Measurements from ENCODE around the gene SLC9A9.
"Not testable (repeated sequence)": the region's sequence is repeated elsewhere in the genome, so short reads cannot be mapped to it uniquely, and the experiment has no call there.

- TF ChIP-seq, protein P1, sequence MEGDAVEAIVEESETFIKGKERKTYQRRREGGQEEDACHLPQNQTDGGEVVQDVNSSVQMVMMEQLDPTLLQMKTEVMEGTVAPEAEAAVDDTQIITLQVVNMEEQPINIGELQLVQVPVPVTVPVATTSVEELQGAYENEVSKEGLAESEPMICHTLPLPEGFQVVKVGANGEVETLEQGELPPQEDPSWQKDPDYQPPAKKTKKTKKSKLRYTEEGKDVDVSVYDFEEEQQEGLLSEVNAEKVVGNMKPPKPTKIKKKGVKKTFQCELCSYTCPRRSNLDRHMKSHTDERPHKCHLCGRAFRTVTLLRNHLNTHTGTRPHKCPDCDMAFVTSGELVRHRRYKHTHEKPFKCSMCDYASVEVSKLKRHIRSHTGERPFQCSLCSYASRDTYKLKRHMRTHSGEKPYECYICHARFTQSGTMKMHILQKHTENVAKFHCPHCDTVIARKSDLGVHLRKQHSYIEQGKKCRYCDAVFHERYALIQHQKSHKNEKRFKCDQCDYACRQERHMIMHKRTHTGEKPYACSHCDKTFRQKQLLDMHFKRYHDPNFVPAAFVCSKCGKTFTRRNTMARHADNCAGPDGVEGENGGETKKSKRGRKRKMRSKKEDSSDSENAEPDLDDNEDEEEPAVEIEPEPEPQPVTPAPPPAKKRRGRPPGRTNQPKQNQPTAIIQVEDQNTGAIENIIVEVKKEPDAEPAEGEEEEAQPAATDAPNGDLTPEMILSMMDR (IDR thresholded peaks at IDR 0.05; ENCODE audit: low read depth, low read length), result not testable (repeated sequence)
- TF ChIP-seq POLR2A (IDR thresholded peaks at IDR 0.05; ENCODE audit: extremely low read depth, insufficient read length), result not testable (repeated sequence)
These were observed 417.0 kb downstream of the SLC9A9 start for GRCh38 chr3:143431298-143431697.

Data from NB4 (cell line).